Loucy (cell line): ENCODE results near the gene RANBP17.

Source experiments
- CTCF ChIP-seq: fragments of 200-600 bp; sonication (generic); conservative IDR thresholded peaks from 2 replicates; pipeline ENCODE4 v1.5.1; 2014; ENCODE audit warnings: mild to moderate bottlenecking, antibody characterized with exemption, low read length
- EZH2phosphoT487 ChIP-seq: fragments of 200-600 bp; IDR thresholded peaks from 2 replicates; pipeline ENCODE4 v1.6.1; 2018; ENCODE audit warnings: antibody characterized with exemption, mild to moderate bottlenecking, moderate library complexity, borderline replicate concordance

- TF ChIP-seq CTCF (no peak), EZH2phosphoT487 (no peak)
Measured at GRCh38 chr5:170963521-170963920, 101.7 kb downstream of the RANBP17 start.
